Measurements from ENCODE around the gene TRIO. TPM values are rescaled to one million over a fixed set of nuclear protein-coding genes. Genes with fewer than 3 reads are reported as not detected.

The TRIO gene
- total and polyA plus RNA-seq, 2 donors (not counting 3 experiments of a cell fraction or from before 2014, with no cell fraction given): 82.9 to 248 TPM

- H3K36me3 ChIP-seq (ENCODE audit: control insufficient read depth in 2 of 2, extremely low read depth in 1 of 2, insufficient read depth in 2 of 2, low read length in 2 of 2): no peaks in the 10 kb centered on the region
- H3K4me3 ChIP-seq (replicated peaks in 1 of 3; ENCODE audit: insufficient read depth in 1 of 3, low read depth in 1 of 3, low read length in 3 of 3): no peak overlapping the region
- BruUV-seq (replicated peaks): no TSS peak
- intact Hi-C loops (cut with micrococcal nuclease) (no loop called here), dilution Hi-C loops (cut with MboI; ENCODE audit: extremely low pct_ligation_motif_present, low sequenced_read_pairs) (no loop called here)
- H3K9me3 ChIP-seq (replicated peaks; ENCODE audit: control insufficient read depth, insufficient read depth, low read length): no peaks in the 10 kb centered on the region
- TF ChIP-seq EZH2 (IDR thresholded peaks at IDR 0.05; ENCODE audit: borderline replicate concordance, low read depth, low read length, severe bottlenecking) (no peak), FOS (IDR thresholded peaks at IDR 0.05; ENCODE audit: borderline replicate concordance, insufficient read depth, low read length) (no peak), CTCF (IDR thresholded peaks at IDR 0.05; ENCODE audit: extremely low read depth in 1 of 2, insufficient read depth in 1 of 2, low read depth in 1 of 2, low read length in 2 of 2) (no peak), GATA2 (IDR thresholded peaks at IDR 0.05; ENCODE audit: insufficient read depth, insufficient read length, low read depth, low read length) (no peak), POLR2AphosphoS5 (IDR thresholded peaks at IDR 0.05; ENCODE audit: insufficient read depth, low read depth, low read length) (no peak), MYC (IDR thresholded peaks at IDR 0.05; ENCODE audit: low read depth, low read length) (no peak), POLR2A (IDR thresholded peaks at IDR 0.05; ENCODE audit: low read depth, low read length) (no peak), JUN (IDR thresholded peaks at IDR 0.05; ENCODE audit: borderline replicate concordance, insufficient read depth, insufficient read length, low read depth) (no peak)
- TF ChIP-seq, protein P1, sequence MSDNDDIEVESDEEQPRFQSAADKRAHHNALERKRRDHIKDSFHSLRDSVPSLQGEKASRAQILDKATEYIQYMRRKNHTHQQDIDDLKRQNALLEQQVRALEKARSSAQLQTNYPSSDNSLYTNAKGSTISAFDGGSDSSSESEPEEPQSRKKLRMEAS (IDR thresholded peaks at IDR 0.05; ENCODE audit: insufficient read depth, insufficient read length): no peak
- no peak overlapping the region for H3K9ac ChIP-seq (replicated peaks; ENCODE audit: extremely low read depth, insufficient read depth, low read length)
- DNase-seq (ENCODE audit: low read depth, low spot score): no peak
- no peaks in the 10 kb centered on the region for H3K9me1 ChIP-seq (replicated peaks; ENCODE audit: control insufficient read depth, extremely low read depth, insufficient read depth, low read length)
- CTCF ChIA-PET: interaction anchor here (0.7 to 1.5 kb wide), 3 partner anchors 11 to 89 kb away, joined by 3 to 5 read pairs (median 4); no protein-coding TSS in a partner anchor
- H3K79me2 ChIP-seq (ENCODE audit: control insufficient read depth, insufficient read depth, low read length): peaks cover 99% of the 10 kb centered on the region
- H3K4me2 ChIP-seq (ENCODE audit: insufficient read depth, low read length): no peak overlapping the region
- no peaks in the 10 kb centered on the region for H3K27me3 ChIP-seq (ENCODE audit: control insufficient read depth in 2 of 2, insufficient read depth in 2 of 2, low read length in 2 of 2)
- H2AFZ ChIP-seq (ENCODE audit: low read depth, low read length): no peak overlapping the region
- POLR2A ChIA-PET: interaction anchor here (0.8 kb wide), 1 partner anchor 29 kb away, joined by 3 read pairs; no protein-coding TSS in a partner anchor
- FAIRE-seq: no peak
- no peak overlapping the region for H3K27ac ChIP-seq (ENCODE audit: insufficient read depth, low read depth, low read length)
- peaks cover 46% of the 10 kb centered on the region for H3K4me1 ChIP-seq (ENCODE audit: control insufficient read depth, extremely low read depth, insufficient read depth, low read length)
- peaks cover 11% of the 10 kb centered on the region for H4K20me1 ChIP-seq (replicated peaks; ENCODE audit: control insufficient read depth, extremely low read depth, insufficient read depth, low read length)
Measured at GRCh38 chr5:14175381-14175780, 32.2 kb downstream of the TRIO start.
